ENCODE data around the gene SPRR1A.

DNA sequence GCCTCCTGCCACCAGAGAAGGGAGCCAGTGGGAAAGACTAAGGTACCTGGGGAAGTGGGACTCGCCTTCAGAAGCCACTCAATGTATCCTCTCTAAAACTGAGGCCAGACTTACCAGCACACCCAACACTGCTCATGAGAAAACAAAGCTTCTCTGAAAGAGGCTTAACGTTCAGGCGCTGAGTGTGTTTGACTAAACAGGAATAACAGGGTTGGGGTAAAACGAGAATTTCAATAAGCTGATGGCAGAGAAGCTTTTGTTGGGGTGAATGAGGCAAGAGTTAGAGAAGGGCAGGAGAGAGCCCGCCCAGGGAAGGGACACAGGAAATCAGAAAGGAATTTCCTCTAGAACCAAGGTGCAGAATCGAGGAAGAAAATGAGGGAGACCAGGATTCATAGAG is 15.9 kb downstream of the SPRR1A start:
- TF ChIP-seq, protein P1, sequence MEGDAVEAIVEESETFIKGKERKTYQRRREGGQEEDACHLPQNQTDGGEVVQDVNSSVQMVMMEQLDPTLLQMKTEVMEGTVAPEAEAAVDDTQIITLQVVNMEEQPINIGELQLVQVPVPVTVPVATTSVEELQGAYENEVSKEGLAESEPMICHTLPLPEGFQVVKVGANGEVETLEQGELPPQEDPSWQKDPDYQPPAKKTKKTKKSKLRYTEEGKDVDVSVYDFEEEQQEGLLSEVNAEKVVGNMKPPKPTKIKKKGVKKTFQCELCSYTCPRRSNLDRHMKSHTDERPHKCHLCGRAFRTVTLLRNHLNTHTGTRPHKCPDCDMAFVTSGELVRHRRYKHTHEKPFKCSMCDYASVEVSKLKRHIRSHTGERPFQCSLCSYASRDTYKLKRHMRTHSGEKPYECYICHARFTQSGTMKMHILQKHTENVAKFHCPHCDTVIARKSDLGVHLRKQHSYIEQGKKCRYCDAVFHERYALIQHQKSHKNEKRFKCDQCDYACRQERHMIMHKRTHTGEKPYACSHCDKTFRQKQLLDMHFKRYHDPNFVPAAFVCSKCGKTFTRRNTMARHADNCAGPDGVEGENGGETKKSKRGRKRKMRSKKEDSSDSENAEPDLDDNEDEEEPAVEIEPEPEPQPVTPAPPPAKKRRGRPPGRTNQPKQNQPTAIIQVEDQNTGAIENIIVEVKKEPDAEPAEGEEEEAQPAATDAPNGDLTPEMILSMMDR (conservative IDR thresholded peaks at IDR 0.05 in 1 of 2, IDR thresholded peaks at IDR 0.05 in 1 of 2; ENCODE audit: extremely low read depth in 1 of 2, insufficient read depth in 1 of 2, low read depth in 1 of 2, low read length in 2 of 2), result no peak
- no peak for TF ChIP-seq EZH2 (IDR thresholded peaks at IDR 0.05; ENCODE audit: borderline replicate concordance, low read length)

Measured in mammary epithelial cell (primary cell).